Measurements from ENCODE around the gene GAB1.

The GAB1 gene

GRCh38 chr4:143424276-143424675 is 87.6 kb downstream of the GAB1 start:
- DNase-seq = no peak

- DNase-seq = no peak
Observed at GRCh38 chr4:143431526-143432257, 95.0 kb downstream of the GAB1 start.

GRCh38 chr4:143432258-143432591 is 95.5 kb downstream of the GAB1 start:
- no peak for DNase-seq

GRCh38 chr4:143433231-143433630 is 96.6 kb downstream of the GAB1 start:
- DNase-seq = no peak

GRCh38 chr4:143435955-143436354 is 99.3 kb downstream of the GAB1 start:
- no peak for DNase-seq

- DNase-seq = no peak
Observed at GRCh38 chr4:143437476-143437875, 100.8 kb downstream of the GAB1 start.

- no peak for DNase-seq
Observed at GRCh38 chr4:143437937-143438336, 101.3 kb downstream of the GAB1 start.

GRCh38 chr4:143438710-143439109 is 102.0 kb downstream of the GAB1 start:
- DNase-seq = no peak

GRCh38 chr4:143441109-143441508 is 104.4 kb downstream of the GAB1 start:
- DNase-seq = no peak

- DNase-seq = no peak
Observed at GRCh38 chr4:143441678-143442077, 105.0 kb downstream of the GAB1 start.

- DNase-seq = no peak
Observed at GRCh38 chr4:143443728-143444127, 107.1 kb downstream of the GAB1 start.

- DNase-seq = no peak
Observed at GRCh38 chr4:143451186-143451585, 114.5 kb downstream of the GAB1 start.

GRCh38 chr4:143455211-143455610 is 118.5 kb downstream of the GAB1 start:
- no peak for DNase-seq

- no peak for DNase-seq
Observed at GRCh38 chr4:143458966-143459365, 122.3 kb downstream of the GAB1 start.

- DNase-seq = no peak
Observed at GRCh38 chr4:143473334-143474126, 136.9 kb downstream of the GAB1 start.

- DNase-seq = no peak
Observed at GRCh38 chr4:143477487-143477886, 140.8 kb downstream of the GAB1 start.

GRCh38 chr4:143481361-143481760 is 144.7 kb downstream of the GAB1 start:
- DNase-seq = no peak

- DNase-seq = no peak
Observed at GRCh38 chr4:143482840-143483239, 146.2 kb downstream of the GAB1 start.

GRCh38 chr4:143486314-143486713 is 149.6 kb downstream of the GAB1 start:
- DNase-seq = no peak

- no peak for DNase-seq
Observed at GRCh38 chr4:143488687-143489086, 152.0 kb downstream of the GAB1 start.

- DNase-seq = no peak
Observed at GRCh38 chr4:143489106-143489505, 152.4 kb downstream of the GAB1 start.

GRCh38 chr4:143498021-143498420 is 161.3 kb downstream of the GAB1 start:
- DNase-seq = no peak

- no peak for DNase-seq
Observed at GRCh38 chr4:143502231-143502630, 165.6 kb downstream of the GAB1 start.

- DNase-seq = no peak
Observed at GRCh38 chr4:143506031-143506430, 169.4 kb downstream of the GAB1 start.

- no peak for DNase-seq
Observed at GRCh38 chr4:143511906-143512305, 175.2 kb downstream of the GAB1 start.
